ENCODE data around the gene ATP6V1F.

GRCh38 chr7:128855559-128855958 lies 7.1 kb upstream of the ATP6V1F start:
- TF ChIP-seq, protein P1, sequence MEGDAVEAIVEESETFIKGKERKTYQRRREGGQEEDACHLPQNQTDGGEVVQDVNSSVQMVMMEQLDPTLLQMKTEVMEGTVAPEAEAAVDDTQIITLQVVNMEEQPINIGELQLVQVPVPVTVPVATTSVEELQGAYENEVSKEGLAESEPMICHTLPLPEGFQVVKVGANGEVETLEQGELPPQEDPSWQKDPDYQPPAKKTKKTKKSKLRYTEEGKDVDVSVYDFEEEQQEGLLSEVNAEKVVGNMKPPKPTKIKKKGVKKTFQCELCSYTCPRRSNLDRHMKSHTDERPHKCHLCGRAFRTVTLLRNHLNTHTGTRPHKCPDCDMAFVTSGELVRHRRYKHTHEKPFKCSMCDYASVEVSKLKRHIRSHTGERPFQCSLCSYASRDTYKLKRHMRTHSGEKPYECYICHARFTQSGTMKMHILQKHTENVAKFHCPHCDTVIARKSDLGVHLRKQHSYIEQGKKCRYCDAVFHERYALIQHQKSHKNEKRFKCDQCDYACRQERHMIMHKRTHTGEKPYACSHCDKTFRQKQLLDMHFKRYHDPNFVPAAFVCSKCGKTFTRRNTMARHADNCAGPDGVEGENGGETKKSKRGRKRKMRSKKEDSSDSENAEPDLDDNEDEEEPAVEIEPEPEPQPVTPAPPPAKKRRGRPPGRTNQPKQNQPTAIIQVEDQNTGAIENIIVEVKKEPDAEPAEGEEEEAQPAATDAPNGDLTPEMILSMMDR (IDR thresholded peaks at IDR 0.05; ENCODE audit: insufficient read depth, low read length, poor library complexity, severe bottlenecking), result no peak
- TF ChIP-seq EZH2phosphoT487 (conservative IDR thresholded peaks at IDR 0.05; ENCODE audit: low read length), result no peak

All from SU-DHL-6 (cell line).